ENCODE results near the gene DBNL. TPM values are rescaled to one million over a fixed set of nuclear protein-coding genes. Genes with fewer than 3 reads are reported as not detected.

DBNL gene
- total and polyA plus RNA-seq, 4 donors = 26.1 to 60.2 (median 41.5) TPM

DNA sequence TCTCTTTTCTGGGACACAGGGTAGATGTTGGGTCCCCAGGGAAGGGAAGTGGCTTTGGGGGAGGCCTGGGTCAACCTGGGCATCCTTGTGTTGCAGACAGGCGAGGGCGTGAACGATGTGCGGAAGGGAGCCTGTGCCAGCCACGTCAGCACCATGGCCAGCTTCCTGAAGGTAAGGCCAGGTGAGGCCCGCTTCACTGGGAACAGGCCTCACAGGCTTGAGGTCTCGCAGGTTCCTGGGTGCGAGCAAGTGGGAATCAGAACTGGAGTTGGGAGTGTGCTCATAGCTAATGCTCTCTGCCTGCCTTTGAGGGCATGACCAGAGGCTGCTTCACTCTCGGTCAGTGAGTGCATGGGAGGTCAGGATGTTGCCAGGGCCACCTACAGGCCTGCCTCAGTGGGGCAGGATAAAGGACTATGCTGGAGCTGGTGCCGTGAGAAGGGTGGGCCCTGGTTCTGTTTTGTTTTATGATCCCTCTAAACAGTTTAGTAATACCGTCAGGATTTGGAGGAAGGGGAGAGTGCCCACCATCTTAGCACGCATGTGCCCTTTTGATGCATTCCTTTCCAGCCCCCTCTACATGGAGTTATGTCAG lies 8.4 kb downstream of the DBNL start:
- no peaks in the 10 kb centered on the region for H3K27me3 ChIP-seq (ENCODE audit: control insufficient read depth in 4 of 4, insufficient read depth in 4 of 4, low read length in 3 of 4)
- H3K27ac ChIP-seq (ENCODE audit: low read depth in 1 of 2, low read length in 2 of 2) = no peak overlapping the region
- WGBS = 97% methylated on average over 12 of the region's 12 CpGs
- H3K9me3 ChIP-seq (ENCODE audit: control insufficient read depth in 4 of 4, low read length in 3 of 4) = no peaks in the 10 kb centered on the region
- H3K4me1 ChIP-seq (ENCODE audit: control insufficient read depth in 4 of 4, insufficient read depth in 4 of 4, low read length in 3 of 4) = no peaks in the 10 kb centered on the region
- TF ChIP-seq EGR1 (IDR thresholded peaks at IDR 0.05; ENCODE audit: low read depth in 2 of 2) = no peak
- TF ChIP-seq NR2F2 (IDR thresholded peaks at IDR 0.05) = no peak
- no peak for TF ChIP-seq YY1 (IDR thresholded peaks at IDR 0.05)
- no peak for TF ChIP-seq HNF4G (IDR thresholded peaks at IDR 0.05)
- no peak for TF ChIP-seq GABPA (IDR thresholded peaks at IDR 0.05 in 1 of 2, conservative IDR thresholded peaks at IDR 0.05 in 1 of 2)
- TF ChIP-seq, protein P1, sequence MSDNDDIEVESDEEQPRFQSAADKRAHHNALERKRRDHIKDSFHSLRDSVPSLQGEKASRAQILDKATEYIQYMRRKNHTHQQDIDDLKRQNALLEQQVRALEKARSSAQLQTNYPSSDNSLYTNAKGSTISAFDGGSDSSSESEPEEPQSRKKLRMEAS (IDR thresholded peaks at IDR 0.05) = no peak
- TF ChIP-seq, protein P2, sequence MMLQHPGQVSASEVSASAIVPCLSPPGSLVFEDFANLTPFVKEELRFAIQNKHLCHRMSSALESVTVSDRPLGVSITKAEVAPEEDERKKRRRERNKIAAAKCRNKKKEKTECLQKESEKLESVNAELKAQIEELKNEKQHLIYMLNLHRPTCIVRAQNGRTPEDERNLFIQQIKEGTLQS (IDR thresholded peaks at IDR 0.05) = no peak
- TF ChIP-seq FOXA1 (IDR thresholded peaks at IDR 0.05) = no peak
- H3K36me3 ChIP-seq (ENCODE audit: control insufficient read depth in 4 of 4, insufficient read depth in 3 of 4, low read depth in 1 of 4, low read length in 3 of 4) = peaks cover 16 to 55% (median 32%) of the 10 kb centered on the region in 4 donors
- no peak overlapping the region for H3K4me3 ChIP-seq (ENCODE audit: low read depth in 1 of 3, low read length in 3 of 3)
- no peak for DNase-seq (ENCODE audit: low spot score)
- H3K9ac ChIP-seq (ENCODE audit: low read depth in 1 of 2, low read length in 2 of 2) = no peak overlapping the region

GRCh38 chr7:44056681-44057080 lies 12.2 kb downstream of the DBNL start:
- Histone ChIP-seq H3K4me3 (ENCODE audit: low read depth in 1 of 3, low read length in 3 of 3) (no peak overlapping the region), H3K9ac (ENCODE audit: low read depth in 1 of 2, low read length in 2 of 2) (no peak overlapping the region), H3K27ac (ENCODE audit: low read depth in 1 of 2, low read length in 2 of 2) (no peak overlapping the region), H3K27me3 (ENCODE audit: control insufficient read depth in 4 of 4, insufficient read depth in 4 of 4, low read length in 3 of 4) (no peaks in the 10 kb centered on the region), H3K36me3 (ENCODE audit: control insufficient read depth in 4 of 4, insufficient read depth in 3 of 4, low read depth in 1 of 4, low read length in 3 of 4) (peaks cover 18 to 67% (median 41%) of the 10 kb centered on the region in 4 donors), H3K4me1 (ENCODE audit: control insufficient read depth in 4 of 4, insufficient read depth in 4 of 4, low read length in 3 of 4) (no peaks in the 10 kb centered on the region), H3K9me3 (ENCODE audit: control insufficient read depth in 4 of 4, low read length in 3 of 4) (no peaks in the 10 kb centered on the region)
- DNase-seq (ENCODE audit: low spot score) = no peak
- 96% methylated on average over 7 of the region's 7 CpGs for WGBS
- TF ChIP-seq GABPA (IDR thresholded peaks at IDR 0.05 in 1 of 2, conservative IDR thresholded peaks at IDR 0.05 in 1 of 2) = no peak
- TF ChIP-seq FOXA2 (IDR thresholded peaks at IDR 0.05) = no peak
- no peak for TF ChIP-seq HNF4G (IDR thresholded peaks at IDR 0.05)
- no peak for TF ChIP-seq SP1 (IDR thresholded peaks at IDR 0.05)
- TF ChIP-seq ZBTB33 (IDR thresholded peaks at IDR 0.05) = no peak
- TF ChIP-seq RXRA (IDR thresholded peaks at IDR 0.05) = no peak
- no peak for TF ChIP-seq CTCF (IDR thresholded peaks at IDR 0.05; ENCODE audit: low read depth, low read length, missing input control)
- no peak for TF ChIP-seq JUND (IDR thresholded peaks at IDR 0.05)
- TF ChIP-seq, protein P1 (IDR thresholded peaks at IDR 0.05) = no peak
- TF ChIP-seq, protein P2 (IDR thresholded peaks at IDR 0.05) = no peak
- no peak for TF ChIP-seq REST (IDR thresholded peaks at IDR 0.05)
- no peak for TF ChIP-seq RAD21 (IDR thresholded peaks at IDR 0.05)

Measured in liver (tissue), 9 donors.